ENCODE results near the gene CLCN7.

CLCN7 gene

GRCh38 chr16:1458977-1459341, 15.9 kb downstream of the CLCN7 start:
- no peak for DNase-seq

- DNase-seq = no peak
These were observed 16.4 kb downstream of the CLCN7 start for GRCh38 chr16:1458336-1458976.

GRCh38 chr16:1457489-1458245, 17.2 kb downstream of the CLCN7 start:
- DNase-seq = no peak

- no peak for DNase-seq
These were observed 17.9 kb downstream of the CLCN7 start for GRCh38 chr16:1456951-1457350.

- no peak for DNase-seq
These were observed 19.3 kb downstream of the CLCN7 start for GRCh38 chr16:1455190-1456171.

GRCh38 chr16:1454561-1454960, 20.3 kb downstream of the CLCN7 start:
- no peak for DNase-seq

GRCh38 chr16:1453316-1453715, 21.5 kb downstream of the CLCN7 start:
- no peak for DNase-seq

GRCh38 chr16:1452530-1452929, 22.3 kb downstream of the CLCN7 start:
- DNase-seq = no peak

GRCh38 chr16:1451702-1452392, 23.0 kb downstream of the CLCN7 start:
- no peak for DNase-seq

GRCh38 chr16:1450841-1451240, 24.0 kb downstream of the CLCN7 start:
- no peak for DNase-seq

GRCh38 chr16:1450218-1450617, 24.6 kb downstream of the CLCN7 start:
- DNase-seq = no peak

GRCh38 chr16:1449201-1449788, 25.5 kb downstream of the CLCN7 start:
- no peak for DNase-seq

- no peak for DNase-seq
These were observed 26.2 kb downstream of the CLCN7 start for GRCh38 chr16:1448536-1449116.

GRCh38 chr16:1447965-1448364, 26.9 kb downstream of the CLCN7 start:
- DNase-seq = no peak

GRCh38 chr16:1446296-1447080, 28.3 kb downstream of the CLCN7 start:
- DNase-seq = no peak

GRCh38 chr16:1445518-1446203, 29.2 kb downstream of the CLCN7 start:
- DNase-seq = no peak

- DNase-seq = no peak
These were observed 29.9 kb downstream of the CLCN7 start for GRCh38 chr16:1444730-1445517.

- no peak for DNase-seq
These were observed 30.7 kb downstream of the CLCN7 start, which contains the start of gene CCDC154 for GRCh38 chr16:1443980-1444729. CCDC154 (minus strand) TSS chr16:1444556; CDS start chr16:1444322, 234 bp downstream.
